ENCODE data around the gene TTC7B.

Gene TTC7B

GRCh38 chr14:90580377-90581335 is 235.6 kb downstream of the TTC7B start:
- no peak overlapping the region for H3K4me3 Mint-ChIP-seq
- TF ChIP-seq CTCF (IDR thresholded peaks at IDR 0.05; ENCODE audit: unreplicated experiment in 3 of 3), result no peak
- no peak overlapping the region for H3K27ac Mint-ChIP-seq
- peaks cover 40% of the 10 kb centered on the region for H3K4me1 Mint-ChIP-seq
- peaks cover 8% of the 10 kb centered on the region for H3K36me3 Mint-ChIP-seq (ENCODE audit: low read depth)
- no peaks in the 10 kb centered on the region for H3K9me3 Mint-ChIP-seq
- H3K27me3 Mint-ChIP-seq (ENCODE audit: low read depth), result peaks cover 6% of the 10 kb centered on the region

GRCh38 chr14:90579816-90580215 is 236.4 kb downstream of the TTC7B start:
- Mint-ChIP-seq H3K27ac (no peak overlapping the region), H3K27me3 (ENCODE audit: low read depth) (peaks cover 6% of the 10 kb centered on the region), H3K4me3 (no peak overlapping the region), H3K9me3 (no peaks in the 10 kb centered on the region), H3K4me1 (peaks cover 37% of the 10 kb centered on the region), H3K36me3 (ENCODE audit: low read depth) (peaks cover 4% of the 10 kb centered on the region)
- no peak for TF ChIP-seq CTCF (IDR thresholded peaks at IDR 0.05; ENCODE audit: unreplicated experiment in 3 of 3)

GRCh38 chr14:90579088-90579487 is 237.1 kb downstream of the TTC7B start:
- Mint-ChIP-seq H3K4me3 (no peak overlapping the region), H3K27ac (no peak overlapping the region), H3K9me3 (no peaks in the 10 kb centered on the region), H3K4me1 (peaks cover 45% of the 10 kb centered on the region), H3K27me3 (ENCODE audit: low read depth) (peaks cover 6% of the 10 kb centered on the region), H3K36me3 (ENCODE audit: low read depth) (peaks cover 4% of the 10 kb centered on the region)
- TF ChIP-seq CTCF (IDR thresholded peaks at IDR 0.05; ENCODE audit: unreplicated experiment in 3 of 3), result no peak

GRCh38 chr14:90578283-90578985 is 237.8 kb downstream of the TTC7B start:
- peaks cover 51% of the 10 kb centered on the region for H3K4me1 Mint-ChIP-seq
- no peak overlapping the region for H3K4me3 Mint-ChIP-seq
- no peak for TF ChIP-seq CTCF (IDR thresholded peaks at IDR 0.05; ENCODE audit: unreplicated experiment in 3 of 3)
- H3K27ac Mint-ChIP-seq, result no peak overlapping the region
- peaks cover 6% of the 10 kb centered on the region for H3K27me3 Mint-ChIP-seq (ENCODE audit: low read depth)
- no peaks in the 10 kb centered on the region for H3K9me3 Mint-ChIP-seq
- H3K36me3 Mint-ChIP-seq (ENCODE audit: low read depth), result peaks cover 8% of the 10 kb centered on the region

- peaks cover 13% of the 10 kb centered on the region for H3K36me3 Mint-ChIP-seq (ENCODE audit: low read depth)
- no peak overlapping the region for H3K4me3 Mint-ChIP-seq
- TF ChIP-seq CTCF (IDR thresholded peaks at IDR 0.05; ENCODE audit: unreplicated experiment in 3 of 3), result no peak
- peaks cover 51% of the 10 kb centered on the region for H3K4me1 Mint-ChIP-seq
- peaks cover 6% of the 10 kb centered on the region for H3K27me3 Mint-ChIP-seq (ENCODE audit: low read depth)
- H3K9me3 Mint-ChIP-seq, result no peaks in the 10 kb centered on the region
- H3K27ac Mint-ChIP-seq, result no peak overlapping the region
Observed at GRCh38 chr14:90577661-90578282, 238.5 kb downstream of the TTC7B start.

All from nephron (organoid).